ENCODE data around the gene MLPH.

- TF ChIP-seq CTCF (IDR thresholded peaks at IDR 0.05; ENCODE audit: low read depth, low read length, missing input control) (no peak), REST (IDR thresholded peaks at IDR 0.05) (no peak), ZBTB33 (IDR thresholded peaks at IDR 0.05) (no peak), MAX (IDR thresholded peaks at IDR 0.05) (no peak), RAD21 (IDR thresholded peaks at IDR 0.05) (no peak), HNF4A (conservative IDR thresholded peaks at IDR 0.05) (no peak), RXRA (IDR thresholded peaks at IDR 0.05) (no peak), EGR1 (IDR thresholded peaks at IDR 0.05; ENCODE audit: low read depth in 2 of 2) (no peak), JUND (IDR thresholded peaks at IDR 0.05) (no peak), GABPA (IDR thresholded peaks at IDR 0.05 in 1 of 2, conservative IDR thresholded peaks at IDR 0.05 in 1 of 2) (no peak), YY1 (IDR thresholded peaks at IDR 0.05) (no peak)
Observed at GRCh38 chr2:237490009-237490711, 3.1 kb downstream of the MLPH start.
